HEK293 (cell line): ENCODE results near the gene ELL.

ENCODE experiments used
- CTCF ChIA-PET: fragments of 350-600 bp; formaldehyde crosslinking; extraction: SDS; loops from one replicate; lab custom pipeline; 2021; ENCODE audit warnings: antibody characterized with exemption; lab: Yijun Ruan, JAX
- POLR2A ChIA-PET: fragments of 300-600 bp; formaldehyde crosslinking; extraction: SDS; loops from one replicate; lab custom pipeline; 2020; ENCODE audit warnings: antibody characterized with exemption, inconsistent platforms; lab: Yijun Ruan, JAX
- H3K27ac ChIP-seq: fragments of 200-500 bp; sonication (Bioruptor generic); 2 replicates; pipeline ENCODE4 v1.5.1; 2014; ENCODE audit warnings: low read depth, low read length, control low read depth, inconsistent platforms; ENCODE audit errors: extremely low read depth
- H3K36me3 ChIP-seq, 2 experiments: fragments of 200-500 bp in 1 of 2; sonication (Bioruptor generic) in 1 of 2; 1 replicate in 1 of 2; 2 replicates in 1 of 2; pipeline ENCODE4 v1.5.1; 2014 to 2017; ENCODE audit warnings: inconsistent platforms in 2 of 2, low read length in 2 of 2; ENCODE audit not compliant: control insufficient read depth in 2 of 2, insufficient read depth in 1 of 2
- H3K4me1 ChIP-seq: fragments of 200-500 bp; sonication (Bioruptor generic); 2 replicates; pipeline ENCODE4 v1.5.1; 2014; ENCODE audit warnings: mild to moderate bottlenecking, low read length, inconsistent platforms; ENCODE audit not compliant: control insufficient read depth, insufficient read depth
- H3K4me3 ChIP-seq: 2 replicates; pipeline ENCODE4 v1.5.1; 2011; ENCODE audit warnings: low read depth, mild to moderate bottlenecking, control low read depth, low read length, moderate library complexity
- H3K9me3 ChIP-seq: fragments of 200-500 bp; sonication (Bioruptor generic); 2 replicates; pipeline ENCODE4 v1.5.1; 2014; ENCODE audit warnings: low read depth, low read length, inconsistent platforms; ENCODE audit not compliant: control insufficient read depth, insufficient read depth
- ATF2 ChIP-seq: fragments of 450-650 bp; formaldehyde crosslinking; IDR thresholded peaks from 2 replicates; pipeline ENCODE4 v1.5.1; 2016; ENCODE audit warnings: missing biosample characterization, missing genetic modification characterization, low read depth
- GLIS1 ChIP-seq: fragments of 450-650 bp; formaldehyde crosslinking; IDR thresholded peaks from 2 replicates; pipeline ENCODE4 v1.5.1; 2016; ENCODE audit warnings: missing biosample characterization, missing genetic modification characterization
- INSM2 ChIP-seq: fragments of 450-650 bp; formaldehyde crosslinking; IDR thresholded peaks from 2 replicates; pipeline ENCODE4 v1.5.1; 2016; ENCODE audit warnings: missing biosample characterization, missing genetic modification characterization
- KLF10 ChIP-seq: fragments of 450-650 bp; IDR thresholded peaks from 2 replicates; pipeline ENCODE4 v1.5.1; 2018; ENCODE audit warnings: missing biosample characterization, mild to moderate bottlenecking, missing genetic modification characterization
- OVOL3 ChIP-seq: fragments of 450-650 bp; formaldehyde crosslinking; IDR thresholded peaks from 2 replicates; pipeline ENCODE4 v1.5.1; 2016; ENCODE audit warnings: missing biosample characterization, missing genetic modification characterization
- REPIN1 ChIP-seq: fragments of 450-650 bp; formaldehyde crosslinking; IDR thresholded peaks from 2 replicates; pipeline ENCODE4 v1.5.1; 2017; ENCODE audit warnings: missing biosample characterization, missing genetic modification characterization, low read depth
- SP7 ChIP-seq: fragments of 450-650 bp; formaldehyde crosslinking; IDR thresholded peaks from 2 replicates; pipeline ENCODE4 v1.5.1; 2016; ENCODE audit warnings: missing biosample characterization, missing genetic modification characterization
- YY2 ChIP-seq: fragments of 450-650 bp; formaldehyde crosslinking; IDR thresholded peaks from 2 replicates; pipeline ENCODE4 v1.5.1; 2016; ENCODE audit warnings: missing biosample characterization, missing genetic modification characterization
- ZBTB1 ChIP-seq: fragments of 450-650 bp; formaldehyde crosslinking; IDR thresholded peaks from 2 replicates; pipeline ENCODE4 v1.5.1; 2016; ENCODE audit warnings: missing biosample characterization, missing genetic modification characterization
- ZBTB17 ChIP-seq: fragments of 450-650 bp; formaldehyde crosslinking; IDR thresholded peaks from 2 replicates; pipeline ENCODE4 v1.5.1; 2016; ENCODE audit warnings: missing biosample characterization, missing genetic modification characterization
- ZBTB20 ChIP-seq: fragments of 450-650 bp; formaldehyde crosslinking; IDR thresholded peaks from 2 replicates; pipeline ENCODE4 v1.5.1; 2016; ENCODE audit warnings: missing biosample characterization, missing genetic modification characterization
- ZBTB7A ChIP-seq: fragments of 450-650 bp; formaldehyde crosslinking; IDR thresholded peaks from 2 replicates; pipeline ENCODE4 v1.5.1; 2016; ENCODE audit warnings: low read depth, missing biosample characterization, missing genetic modification characterization
- ZBTB8A ChIP-seq: fragments of 450-650 bp; formaldehyde crosslinking; IDR thresholded peaks from 2 replicates; pipeline ENCODE4 v1.5.1; 2016; ENCODE audit warnings: missing biosample characterization, missing genetic modification characterization
- ZFHX2 ChIP-seq: fragments of 450-650 bp; formaldehyde crosslinking; conservative IDR thresholded peaks from 2 replicates; pipeline ENCODE4 v1.5.1; 2016; ENCODE audit warnings: missing biosample characterization, missing genetic modification characterization
- ZFP69B ChIP-seq: fragments of 450-650 bp; formaldehyde crosslinking; IDR thresholded peaks from 2 replicates; pipeline ENCODE4 v1.5.1; 2016; ENCODE audit warnings: missing biosample characterization, missing genetic modification characterization
- ZIC2 ChIP-seq: fragments of 450-650 bp; formaldehyde crosslinking; IDR thresholded peaks from 2 replicates; pipeline ENCODE4 v1.5.1; 2016; ENCODE audit warnings: missing biosample characterization, missing genetic modification characterization
- ZNF169 ChIP-seq: fragments of 450-650 bp; formaldehyde crosslinking; IDR thresholded peaks from 2 replicates; pipeline ENCODE4 v1.5.1; 2016; ENCODE audit warnings: missing biosample characterization, missing genetic modification characterization
- ZNF174 ChIP-seq: fragments of 450-650 bp; formaldehyde crosslinking; IDR thresholded peaks from 2 replicates; pipeline ENCODE4 v1.5.0; 2017; ENCODE audit warnings: missing biosample characterization, mild to moderate bottlenecking, missing genetic modification characterization
- ZNF19 ChIP-seq: fragments of 450-650 bp; formaldehyde crosslinking; IDR thresholded peaks from 2 replicates; pipeline ENCODE4; 2016; ENCODE audit warnings: missing biosample characterization, missing genetic modification characterization, low read depth
- ZNF23 ChIP-seq: fragments of 450-650 bp; formaldehyde crosslinking; IDR thresholded peaks from 2 replicates; pipeline ENCODE4 v1.5.1; 2016; ENCODE audit warnings: missing biosample characterization, missing genetic modification characterization, borderline replicate concordance
- ZNF302 ChIP-seq: fragments of 450-650 bp; formaldehyde crosslinking; IDR thresholded peaks from 2 replicates; pipeline ENCODE4 v1.5.1; 2016; ENCODE audit warnings: missing biosample characterization, missing genetic modification characterization, low read depth
- ZNF391 ChIP-seq: fragments of 450-650 bp; formaldehyde crosslinking; IDR thresholded peaks from 2 replicates; pipeline ENCODE4 v1.5.1; 2016; ENCODE audit warnings: low read depth, missing biosample characterization, missing genetic modification characterization, borderline replicate concordance
- ZNF394 ChIP-seq: fragments of 450-650 bp; formaldehyde crosslinking; IDR thresholded peaks from 2 replicates; pipeline ENCODE4 v1.5.1; 2016; ENCODE audit warnings: missing biosample characterization, missing genetic modification characterization, mild to moderate bottlenecking, moderate library complexity, borderline replicate concordance
- ZNF555 ChIP-seq: fragments of 450-650 bp; formaldehyde crosslinking; conservative IDR thresholded peaks from 2 replicates; pipeline ENCODE4 v1.5.1; 2017; ENCODE audit warnings: missing biosample characterization, mild to moderate bottlenecking, missing genetic modification characterization, inconsistent platforms
- ZNF600 ChIP-seq: fragments of 450-650 bp; formaldehyde crosslinking; IDR thresholded peaks from 2 replicates; pipeline ENCODE4 v1.5.1; 2016; ENCODE audit warnings: missing biosample characterization, missing genetic modification characterization
- ZNF623 ChIP-seq: fragments of 450-650 bp; formaldehyde crosslinking; IDR thresholded peaks from 2 replicates; pipeline ENCODE4 v1.5.1; 2016; ENCODE audit warnings: missing biosample characterization, missing genetic modification characterization
- ZNF629 ChIP-seq: fragments of 450-650 bp; formaldehyde crosslinking; IDR thresholded peaks from 2 replicates; pipeline ENCODE4 v1.5.1; 2017; ENCODE audit warnings: missing biosample characterization, missing genetic modification characterization
- ZNF692 ChIP-seq: fragments of 450-650 bp; formaldehyde crosslinking; IDR thresholded peaks from 2 replicates; pipeline ENCODE4 v1.5.1; 2016; ENCODE audit warnings: missing biosample characterization, missing genetic modification characterization
- ZNF747 ChIP-seq: fragments of 450-650 bp; formaldehyde crosslinking; IDR thresholded peaks from 2 replicates; pipeline ENCODE4 v1.5.1; 2016; ENCODE audit warnings: missing biosample characterization, missing genetic modification characterization
- ZNF768 ChIP-seq: fragments of 450-650 bp; formaldehyde crosslinking; IDR thresholded peaks from 2 replicates; pipeline ENCODE4 v1.5.1; 2018; ENCODE audit warnings: missing biosample characterization, mild to moderate bottlenecking, missing genetic modification characterization
- ZSCAN4 ChIP-seq: fragments of 450-650 bp; formaldehyde crosslinking; IDR thresholded peaks from 2 replicates; pipeline ENCODE4 v1.5.1; 2017; ENCODE audit warnings: missing biosample characterization, missing genetic modification characterization

Gene ELL

GRCh38 chr19:18514800-18515682, 6.8 kb downstream of the ELL start (continued):
- TF ChIP-seq ATF2 (tag by site-specific recombination) (no peak), INSM2 (tag by site-specific recombination) (no peak), ZBTB1 (tag by site-specific recombination) (no peak), ZSCAN4 (tag by site-specific recombination) (no peak), KLF10 (tag by site-specific recombination) (no peak), ZNF394 (tag by site-specific recombination) (peak; percentile 85), GLIS1 (tag by site-specific recombination) (peak; percentile 79), ZNF169 (tag by site-specific recombination) (no peak), ZNF768 (tag by site-specific recombination) (no peak), ZBTB8A (tag by site-specific recombination) (peak; percentile 74), ZNF629 (peak; percentile 68; the same call in 1 of the 2 replicates), ZNF623 (no peak), ZBTB17 (tag by site-specific recombination) (peak; percentile 85), ZFP69B (peak; percentile 63; the same call in 1 of the 2 replicates), ZBTB7A (tag by site-specific recombination) (no peak), REPIN1 (tag by site-specific recombination) (no peak), SP7 (tag by site-specific recombination) (peak; percentile 56; the same call in 1 of the 2 replicates), ZNF747 (tag by site-specific recombination) (no peak), ZNF23 (tag by site-specific recombination) (no peak), ZIC2 (tag by site-specific recombination) (peak; percentile 97), ZNF600 (tag by site-specific recombination) (peak; percentile 85), OVOL3 (tag by site-specific recombination) (no peak)

- Histone ChIP-seq H3K4me1 (peaks cover 3% of the 10 kb centered on the region; the same call in 1 of the 2 replicates), H3K9me3 (no peaks in the 10 kb centered on the region), H3K27ac (no peak overlapping the region), H3K4me3 (no peak overlapping the region), H3K36me3 (no peaks in the 10 kb centered on the region)
- POLR2A ChIA-PET, result no interaction called here
- CTCF ChIA-PET, result no interaction called here
- no peak for TF ChIP-seq ZNF19
- no peak for TF ChIP-seq ZNF174 (tag by site-specific recombination)
- TF ChIP-seq ZNF692 (tag by site-specific recombination), result no peak
- TF ChIP-seq YY2 (tag by site-specific recombination), result no peak
- no peak for TF ChIP-seq ZFHX2 (tag by site-specific recombination)
- TF ChIP-seq ZBTB20 (tag by site-specific recombination), result no peak
- TF ChIP-seq ZNF555, result no peak
- TF ChIP-seq ZNF391 (tag by site-specific recombination), result no peak
- TF ChIP-seq ZNF302 (tag by site-specific recombination), result no peak
- no peak for TF ChIP-seq ATF2 (tag by site-specific recombination)
Measured at GRCh38 chr19:18513868-18514267, 8.0 kb downstream of the ELL start.
